WTC11 (cell line): ENCODE data around the gene INTS7. TPM values are rescaled to one million over a fixed set of nuclear protein-coding genes. Genes with fewer than 3 reads are reported as not detected.

Experiments
- ATAC-seq: fragments of 200-7000 bp; cut with Tn5 transposase; 2 replicates; pipeline ENCODE4 v1.10.0; 2021; ENCODE audit warnings: mild to moderate bottlenecking, moderate library complexity
- CTCF ChIA-PET: fragments of 300-600 bp; sonication (Branson Sonifier 250); formaldehyde crosslinking; loops from one replicate; lab custom pipeline; 2021; ENCODE audit warnings: antibody characterized with exemption; lab: Charles Lee
- POLR2A ChIA-PET: fragments of 350-600 bp; sonication (Branson Sonifier 250); formaldehyde crosslinking; loops from one replicate; lab custom pipeline; 2021; ENCODE audit warnings: antibody characterized with exemption; lab: Charles Lee
- DNase-seq: peaks from one replicate; pipeline ENCODE4 v3.0.0; 2021; ENCODE audit warnings: low spot score
- H3K27ac Mint-ChIP-seq: 2 replicates; pipeline ENCODE4 v1.8.0; 2021; ENCODE audit warnings: mixed read lengths
- H3K27me3 Mint-ChIP-seq: 2 replicates; pipeline ENCODE4 v1.8.0; 2021; ENCODE audit warnings: low read depth, mild to moderate bottlenecking, moderate library complexity, mixed read lengths
- H3K36me3 Mint-ChIP-seq: 2 replicates; pipeline ENCODE4 v1.8.0; 2021; ENCODE audit warnings: mixed read lengths
- H3K4me1 Mint-ChIP-seq: 2 replicates; pipeline ENCODE4 v1.8.0; 2022; ENCODE audit warnings: mixed read lengths
- H3K4me3 Mint-ChIP-seq: 2 replicates; pipeline ENCODE4 v1.8.0; 2021; ENCODE audit warnings: mild to moderate bottlenecking, moderate library complexity, mixed read lengths
- H3K9me3 Mint-ChIP-seq: 2 replicates; pipeline ENCODE4 v1.8.0; 2021; ENCODE audit warnings: mixed read lengths
- GTF2I ChIP-seq: fragments of 250-450 bp; sonication (Bioruptor Pico); conservative IDR thresholded peaks from 2 replicates; pipeline ENCODE4 v1.4.0; 2021; ENCODE audit warnings: mild to moderate bottlenecking
- NFYB ChIP-seq: sonication (generic); formaldehyde crosslinking; conservative IDR thresholded peaks from 2 replicates; pipeline ENCODE4 v1.8.0; 2022; ENCODE audit warnings: low read depth, missing genetic modification reagents
- NR3C1 ChIP-seq: sonication (generic); formaldehyde crosslinking; conservative IDR thresholded peaks from 2 replicates; pipeline ENCODE4 v1.8.1; 2023; ENCODE audit warnings: low read depth, mild to moderate bottlenecking, missing genetic modification reagents
- SMAD3 ChIP-seq: sonication (generic); formaldehyde crosslinking; IDR thresholded peaks from 2 replicates; pipeline ENCODE4 v1.8.0; 2022; ENCODE audit warnings: missing genetic modification reagents, mild to moderate bottlenecking, borderline replicate concordance
- TCF7 ChIP-seq: sonication (generic); formaldehyde crosslinking; IDR thresholded peaks from 2 replicates; pipeline ENCODE4 v1.8.0; 2022; ENCODE audit warnings: mild to moderate bottlenecking, low read depth, missing genetic modification reagents, moderate library complexity
- ZNF121 ChIP-seq: sonication (generic); formaldehyde crosslinking; IDR thresholded peaks from 2 replicates; pipeline ENCODE4 v1.8.0; 2023; ENCODE audit warnings: missing genetic modification reagents
- ZNF138 ChIP-seq: sonication (generic); formaldehyde crosslinking; conservative IDR thresholded peaks from 2 replicates; pipeline ENCODE4 v1.8.1; 2022; ENCODE audit warnings: mild to moderate bottlenecking, moderate library complexity, missing genetic modification reagents
- ZNF219 ChIP-seq: sonication (generic); formaldehyde crosslinking; IDR thresholded peaks from 2 replicates; pipeline ENCODE4 v1.8.0; 2023; ENCODE audit warnings: missing genetic modification reagents, mild to moderate bottlenecking, borderline replicate concordance
- ZNF232 ChIP-seq: sonication (generic); formaldehyde crosslinking; IDR thresholded peaks from 2 replicates; pipeline ENCODE4 v1.8.0; 2022; ENCODE audit warnings: mild to moderate bottlenecking, missing genetic modification reagents
- total RNA-seq: library from RNA; stranded (reverse); gene quantifications from 3 replicates; pipeline ENCODE4 v1.2.3, GENCODE V29; 2021
- TF ChIP-seq, protein P1 (sequence below): sonication (generic); formaldehyde crosslinking; conservative IDR thresholded peaks from 2 replicates; pipeline ENCODE4 v1.8.1; 2023; ENCODE audit warnings: mild to moderate bottlenecking, low read depth, missing genetic modification reagents, moderate library complexity
- TF ChIP-seq, protein P2 (sequence below): sonication (generic); formaldehyde crosslinking; IDR thresholded peaks from 2 replicates; pipeline ENCODE4 v1.8.1; 2022; ENCODE audit warnings: low read depth, missing genetic modification reagents, borderline replicate concordance
- TF ChIP-seq, protein P3 (sequence below): sonication (generic); formaldehyde crosslinking; IDR thresholded peaks from 2 replicates; pipeline ENCODE4 v1.8.0; 2022; ENCODE audit warnings: mild to moderate bottlenecking, missing genetic modification reagents
- TF ChIP-seq, protein P4 (sequence below): sonication (generic); formaldehyde crosslinking; IDR thresholded peaks from 2 replicates; pipeline ENCODE4 v1.8.0; 2022; ENCODE audit warnings: mild to moderate bottlenecking, missing genetic modification reagents
- TF ChIP-seq, protein P5 (sequence below): sonication (generic); formaldehyde crosslinking; IDR thresholded peaks from 2 replicates; pipeline ENCODE4 v1.8.0; 2022; ENCODE audit warnings: mild to moderate bottlenecking, missing genetic modification reagents
- TF ChIP-seq, protein P6 (sequence below): sonication (generic); formaldehyde crosslinking; IDR thresholded peaks from 2 replicates; pipeline ENCODE4 v1.8.1; 2023; ENCODE audit warnings: mild to moderate bottlenecking, missing genetic modification reagents

Gene INTS7
- total RNA-seq, 1 experiment from 2014 or later: 17.2 TPM

DNA sequence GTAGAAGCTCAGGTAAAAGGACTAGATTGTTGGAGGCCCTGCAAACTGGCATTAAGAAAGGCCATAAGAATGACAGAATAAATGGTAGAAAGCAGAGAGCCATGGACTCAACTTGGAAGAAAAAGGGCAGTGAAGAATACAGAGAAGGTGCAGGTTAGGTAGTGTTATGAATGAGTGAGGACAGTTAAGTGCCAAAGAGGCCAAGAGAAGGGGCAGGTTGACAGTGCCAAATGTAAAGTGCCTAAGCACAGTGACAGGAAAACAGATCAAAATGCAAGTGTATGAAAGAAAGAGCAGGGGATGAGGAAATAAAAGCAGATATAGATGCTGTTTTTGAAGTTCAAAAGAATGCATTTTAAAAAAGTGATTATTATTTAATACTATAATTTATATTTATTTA lies 43.7 kb downstream of the INTS7 start:
- Mint-ChIP-seq H3K4me3 (no peak overlapping the region), H3K4me1 (peaks cover 3% of the 10 kb centered on the region), H3K9me3 (no peaks in the 10 kb centered on the region), H3K27me3 (no peaks in the 10 kb centered on the region)
- CTCF ChIA-PET: interaction anchor here (3.5 kb wide), 1 partner anchor 44 kb away, joined by 10 read pairs; the partner anchor contains the start of genes DTL and INTS7
- TF ChIP-seq NFYB: no peak
- TF ChIP-seq, all 79 proteins: peak for 0
- POLR2A ChIA-PET: no interaction called here
- ATAC-seq (no peak), DNase-seq (no peak)
- no peak overlapping the region for H3K27ac Mint-ChIP-seq
- peaks cover 4% of the 10 kb centered on the region; the same call in 1 of the 2 replicates for H3K36me3 Mint-ChIP-seq

DNA sequence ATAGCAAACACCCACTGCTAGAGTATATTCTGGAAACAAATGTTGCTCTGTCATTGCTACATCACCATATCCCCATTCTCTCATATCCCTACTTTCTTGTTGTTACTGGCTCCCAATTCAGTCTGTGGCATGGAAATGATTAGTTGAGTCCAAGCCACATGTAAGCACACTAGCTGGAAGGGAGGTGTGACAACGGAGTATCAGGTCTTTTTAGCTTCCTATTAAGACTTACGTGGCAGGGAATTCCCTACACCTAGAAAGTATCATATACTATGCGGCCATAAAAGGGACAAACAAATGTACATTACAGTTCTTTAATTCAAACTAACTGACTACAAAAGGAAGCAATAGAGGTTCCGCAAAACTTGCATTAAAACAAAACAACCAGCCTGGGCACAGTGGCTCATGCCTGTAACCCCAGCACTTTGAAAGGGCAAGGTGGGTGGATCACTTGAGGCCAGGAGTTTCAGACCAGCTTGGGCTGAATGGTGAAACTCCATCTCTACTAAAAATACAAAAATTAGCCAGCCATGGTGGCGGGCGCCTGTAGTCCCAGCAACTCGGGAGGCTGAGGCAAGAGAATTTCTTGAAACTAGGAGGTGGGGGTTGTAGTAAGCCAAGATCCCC lies 48.6 kb downstream of the INTS7 start:
- Mint-ChIP-seq H3K27ac (peak overlapping the region; percentile 41; the same call in 1 of the 2 replicates), H3K4me3 (no peak overlapping the region), H3K36me3 (peaks cover 3% of the 10 kb centered on the region), H3K4me1 (no peaks in the 10 kb centered on the region), H3K27me3 (no peaks in the 10 kb centered on the region), H3K9me3 (no peaks in the 10 kb centered on the region)
- no peak for DNase-seq
- TF ChIP-seq NR3C1 (CRISPR knock-in tag): no peak
- TF ChIP-seq GTF2I (CRISPR knock-in tag): no peak
- no peak for TF ChIP-seq ZNF138 (CRISPR knock-in tag)
- TF ChIP-seq, protein P1, sequence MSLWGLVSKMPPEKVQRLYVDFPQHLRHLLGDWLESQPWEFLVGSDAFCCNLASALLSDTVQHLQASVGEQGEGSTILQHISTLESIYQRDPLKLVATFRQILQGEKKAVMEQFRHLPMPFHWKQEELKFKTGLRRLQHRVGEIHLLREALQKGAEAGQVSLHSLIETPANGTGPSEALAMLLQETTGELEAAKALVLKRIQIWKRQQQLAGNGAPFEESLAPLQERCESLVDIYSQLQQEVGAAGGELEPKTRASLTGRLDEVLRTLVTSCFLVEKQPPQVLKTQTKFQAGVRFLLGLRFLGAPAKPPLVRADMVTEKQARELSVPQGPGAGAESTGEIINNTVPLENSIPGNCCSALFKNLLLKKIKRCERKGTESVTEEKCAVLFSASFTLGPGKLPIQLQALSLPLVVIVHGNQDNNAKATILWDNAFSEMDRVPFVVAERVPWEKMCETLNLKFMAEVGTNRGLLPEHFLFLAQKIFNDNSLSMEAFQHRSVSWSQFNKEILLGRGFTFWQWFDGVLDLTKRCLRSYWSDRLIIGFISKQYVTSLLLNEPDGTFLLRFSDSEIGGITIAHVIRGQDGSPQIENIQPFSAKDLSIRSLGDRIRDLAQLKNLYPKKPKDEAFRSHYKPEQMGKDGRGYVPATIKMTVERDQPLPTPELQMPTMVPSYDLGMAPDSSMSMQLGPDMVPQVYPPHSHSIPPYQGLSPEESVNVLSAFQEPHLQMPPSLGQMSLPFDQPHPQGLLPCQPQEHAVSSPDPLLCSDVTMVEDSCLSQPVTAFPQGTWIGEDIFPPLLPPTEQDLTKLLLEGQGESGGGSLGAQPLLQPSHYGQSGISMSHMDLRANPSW (CRISPR knock-in tag): no peak
- TF ChIP-seq, protein P2, sequence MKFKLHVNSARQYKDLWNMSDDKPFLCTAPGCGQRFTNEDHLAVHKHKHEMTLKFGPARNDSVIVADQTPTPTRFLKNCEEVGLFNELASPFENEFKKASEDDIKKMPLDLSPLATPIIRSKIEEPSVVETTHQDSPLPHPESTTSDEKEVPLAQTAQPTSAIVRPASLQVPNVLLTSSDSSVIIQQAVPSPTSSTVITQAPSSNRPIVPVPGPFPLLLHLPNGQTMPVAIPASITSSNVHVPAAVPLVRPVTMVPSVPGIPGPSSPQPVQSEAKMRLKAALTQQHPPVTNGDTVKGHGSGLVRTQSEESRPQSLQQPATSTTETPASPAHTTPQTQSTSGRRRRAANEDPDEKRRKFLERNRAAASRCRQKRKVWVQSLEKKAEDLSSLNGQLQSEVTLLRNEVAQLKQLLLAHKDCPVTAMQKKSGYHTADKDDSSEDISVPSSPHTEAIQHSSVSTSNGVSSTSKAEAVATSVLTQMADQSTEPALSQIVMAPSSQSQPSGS (CRISPR knock-in tag): no peak
- no peak for TF ChIP-seq ZNF232 (CRISPR knock-in tag)
- TF ChIP-seq, protein P3, sequence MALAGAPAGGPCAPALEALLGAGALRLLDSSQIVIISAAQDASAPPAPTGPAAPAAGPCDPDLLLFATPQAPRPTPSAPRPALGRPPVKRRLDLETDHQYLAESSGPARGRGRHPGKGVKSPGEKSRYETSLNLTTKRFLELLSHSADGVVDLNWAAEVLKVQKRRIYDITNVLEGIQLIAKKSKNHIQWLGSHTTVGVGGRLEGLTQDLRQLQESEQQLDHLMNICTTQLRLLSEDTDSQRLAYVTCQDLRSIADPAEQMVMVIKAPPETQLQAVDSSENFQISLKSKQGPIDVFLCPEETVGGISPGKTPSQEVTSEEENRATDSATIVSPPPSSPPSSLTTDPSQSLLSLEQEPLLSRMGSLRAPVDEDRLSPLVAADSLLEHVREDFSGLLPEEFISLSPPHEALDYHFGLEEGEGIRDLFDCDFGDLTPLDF (CRISPR knock-in tag): no peak
- TF ChIP-seq, protein P4, sequence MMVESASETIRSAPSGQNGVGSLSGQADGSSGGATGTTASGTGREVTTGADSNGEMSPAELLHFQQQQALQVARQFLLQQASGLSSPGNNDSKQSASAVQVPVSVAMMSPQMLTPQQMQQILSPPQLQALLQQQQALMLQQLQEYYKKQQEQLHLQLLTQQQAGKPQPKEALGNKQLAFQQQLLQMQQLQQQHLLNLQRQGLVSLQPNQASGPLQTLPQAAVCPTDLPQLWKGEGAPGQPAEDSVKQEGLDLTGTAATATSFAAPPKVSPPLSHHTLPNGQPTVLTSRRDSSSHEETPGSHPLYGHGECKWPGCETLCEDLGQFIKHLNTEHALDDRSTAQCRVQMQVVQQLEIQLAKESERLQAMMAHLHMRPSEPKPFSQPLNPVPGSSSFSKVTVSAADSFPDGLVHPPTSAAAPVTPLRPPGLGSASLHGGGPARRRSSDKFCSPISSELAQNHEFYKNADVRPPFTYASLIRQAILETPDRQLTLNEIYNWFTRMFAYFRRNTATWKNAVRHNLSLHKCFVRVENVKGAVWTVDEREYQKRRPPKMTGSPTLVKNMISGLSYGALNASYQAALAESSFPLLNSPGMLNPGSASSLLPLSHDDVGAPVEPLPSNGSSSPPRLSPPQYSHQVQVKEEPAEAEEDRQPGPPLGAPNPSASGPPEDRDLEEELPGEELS (CRISPR knock-in tag): no peak
- no peak for TF ChIP-seq SMAD3
- TF ChIP-seq, protein P5, sequence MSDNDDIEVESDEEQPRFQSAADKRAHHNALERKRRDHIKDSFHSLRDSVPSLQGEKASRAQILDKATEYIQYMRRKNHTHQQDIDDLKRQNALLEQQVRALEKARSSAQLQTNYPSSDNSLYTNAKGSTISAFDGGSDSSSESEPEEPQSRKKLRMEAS (CRISPR knock-in tag): no peak
- POLR2A ChIA-PET: no interaction called here
- no peak for ATAC-seq
- CTCF ChIA-PET: interaction anchor here (2.0 kb wide), 1 partner anchor 48 kb away, joined by 4 read pairs; the partner anchor contains the start of genes DTL and INTS7

DNA sequence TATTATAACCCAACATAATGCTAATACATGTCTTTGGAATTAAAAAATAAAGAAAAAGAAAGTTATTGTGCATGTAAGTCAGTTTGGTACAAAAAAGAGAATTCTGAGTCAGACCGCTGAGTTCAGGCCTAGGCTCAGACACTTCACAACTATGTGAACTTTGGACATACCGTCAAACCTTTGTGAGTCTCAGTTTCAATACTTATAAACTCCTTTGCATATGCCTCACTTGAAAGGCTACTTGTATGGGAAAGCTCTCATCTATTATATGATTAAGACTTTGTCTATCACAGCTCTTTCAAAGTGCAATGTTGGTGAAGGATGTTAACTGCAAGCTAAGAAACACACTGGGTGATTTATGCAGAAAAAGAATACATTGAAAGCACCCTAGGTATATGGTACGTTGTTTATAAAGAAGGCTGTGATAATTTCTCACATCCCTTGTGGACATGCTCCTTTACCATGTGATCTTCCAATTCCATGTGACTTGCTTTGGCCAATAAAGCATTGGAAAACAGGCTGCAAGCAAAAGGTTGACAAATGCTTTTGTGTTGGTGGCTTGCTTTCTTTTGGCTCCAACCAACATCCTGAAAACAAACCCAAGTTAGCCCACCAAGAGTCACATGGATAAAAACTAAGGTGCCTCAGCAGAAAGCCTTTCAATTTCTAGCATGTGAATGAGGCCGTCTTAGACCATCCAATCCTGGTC lies 49.6 kb downstream of the INTS7 start:
- no peak overlapping the region for H3K27ac Mint-ChIP-seq
- ATAC-seq: no peak
- no peaks in the 10 kb centered on the region for H3K27me3 Mint-ChIP-seq
- H3K4me1 Mint-ChIP-seq: no peaks in the 10 kb centered on the region
- no peaks in the 10 kb centered on the region for H3K9me3 Mint-ChIP-seq
- CTCF ChIA-PET: no interaction called here
- no peak overlapping the region for H3K4me3 Mint-ChIP-seq
- peaks cover 3% of the 10 kb centered on the region for H3K36me3 Mint-ChIP-seq
- TF ChIP-seq ZNF219 (CRISPR knock-in tag) (no peak), TCF7 (no peak), ZNF121 (CRISPR knock-in tag) (no peak)
- TF ChIP-seq, protein P6, sequence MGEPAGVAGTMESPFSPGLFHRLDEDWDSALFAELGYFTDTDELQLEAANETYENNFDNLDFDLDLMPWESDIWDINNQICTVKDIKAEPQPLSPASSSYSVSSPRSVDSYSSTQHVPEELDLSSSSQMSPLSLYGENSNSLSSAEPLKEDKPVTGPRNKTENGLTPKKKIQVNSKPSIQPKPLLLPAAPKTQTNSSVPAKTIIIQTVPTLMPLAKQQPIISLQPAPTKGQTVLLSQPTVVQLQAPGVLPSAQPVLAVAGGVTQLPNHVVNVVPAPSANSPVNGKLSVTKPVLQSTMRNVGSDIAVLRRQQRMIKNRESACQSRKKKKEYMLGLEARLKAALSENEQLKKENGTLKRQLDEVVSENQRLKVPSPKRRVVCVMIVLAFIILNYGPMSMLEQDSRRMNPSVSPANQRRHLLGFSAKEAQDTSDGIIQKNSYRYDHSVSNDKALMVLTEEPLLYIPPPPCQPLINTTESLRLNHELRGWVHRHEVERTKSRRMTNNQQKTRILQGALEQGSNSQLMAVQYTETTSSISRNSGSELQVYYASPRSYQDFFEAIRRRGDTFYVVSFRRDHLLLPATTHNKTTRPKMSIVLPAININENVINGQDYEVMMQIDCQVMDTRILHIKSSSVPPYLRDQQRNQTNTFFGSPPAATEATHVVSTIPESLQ: no peak
- TF ChIP-seq, all 79 proteins: peak for 0
- DNase-seq: no peak
- POLR2A ChIA-PET: no interaction called here
